HCT116 (cell line): Measurements from ENCODE around the gene ORMDL2.

Experiments
- CBX3 ChIP-seq: IDR thresholded peaks from 2 replicates; pipeline ENCODE4 v1.6.1; 2012; ENCODE audit warnings: low read depth
- CEBPB ChIP-seq: IDR thresholded peaks from 2 replicates; pipeline ENCODE4 v1.6.1; 2012; ENCODE audit warnings: low read depth
- ELF1 ChIP-seq: IDR thresholded peaks from 2 replicates; pipeline ENCODE4 v1.6.1; 2012; ENCODE audit warnings: low read depth, borderline replicate concordance
- POLR2A ChIP-seq: IDR thresholded peaks from 2 replicates; pipeline ENCODE4 v1.7.0; 2011; ENCODE audit warnings: borderline replicate concordance; ENCODE audit not compliant: insufficient read depth, insufficient read length; ENCODE audit errors: extremely low read depth
- POLR2AphosphoS5 ChIP-seq: IDR thresholded peaks from 2 replicates; pipeline ENCODE4 v1.6.1; 2011; ENCODE audit warnings: mild to moderate bottlenecking, low read depth, low read length, moderate library complexity
- RAD21 ChIP-seq: IDR thresholded peaks from 2 replicates; pipeline ENCODE4 v1.6.1; 2012; ENCODE audit warnings: low read depth, mild to moderate bottlenecking
- SIN3A ChIP-seq: IDR thresholded peaks from 2 replicates; pipeline ENCODE4 v1.6.1; 2012; ENCODE audit warnings: low read depth
- ZNF274 ChIP-seq: fragments of 200-500 bp; sonication (Bioruptor generic); IDR thresholded peaks from 2 replicates; pipeline ENCODE4 v1.6.1; 2014; ENCODE audit warnings: mild to moderate bottlenecking, low read depth, low read length, inconsistent platforms
- TF ChIP-seq, protein P1 (sequence below), 3 experiments: fragments of 200-600 bp in 1 of 3; sonication (generic) in 1 of 3; IDR thresholded peaks in 2 of 3; conservative IDR thresholded peaks in 1 of 3; 2 replicates each; pipeline ENCODE4 v1.5.1; 2012 to 2017; ENCODE audit warnings: low read depth in 2 of 3, low read length in 2 of 3, antibody characterized with exemption in 1 of 3, borderline replicate concordance in 1 of 3, control low read depth in 1 of 3, mild to moderate bottlenecking in 1 of 3, mixed read lengths in 1 of 3, mixed run types in 1 of 3, moderate library complexity in 1 of 3; ENCODE audit not compliant: insufficient read depth in 1 of 3
- TF ChIP-seq, protein P2 (sequence below): IDR thresholded peaks from 2 replicates; pipeline ENCODE4 v1.6.1; 2012; ENCODE audit warnings: low read depth
- TF ChIP-seq, protein P3 (sequence below): IDR thresholded peaks from 2 replicates; pipeline ENCODE4 v1.6.1; 2012

- TF ChIP-seq, protein P1, sequence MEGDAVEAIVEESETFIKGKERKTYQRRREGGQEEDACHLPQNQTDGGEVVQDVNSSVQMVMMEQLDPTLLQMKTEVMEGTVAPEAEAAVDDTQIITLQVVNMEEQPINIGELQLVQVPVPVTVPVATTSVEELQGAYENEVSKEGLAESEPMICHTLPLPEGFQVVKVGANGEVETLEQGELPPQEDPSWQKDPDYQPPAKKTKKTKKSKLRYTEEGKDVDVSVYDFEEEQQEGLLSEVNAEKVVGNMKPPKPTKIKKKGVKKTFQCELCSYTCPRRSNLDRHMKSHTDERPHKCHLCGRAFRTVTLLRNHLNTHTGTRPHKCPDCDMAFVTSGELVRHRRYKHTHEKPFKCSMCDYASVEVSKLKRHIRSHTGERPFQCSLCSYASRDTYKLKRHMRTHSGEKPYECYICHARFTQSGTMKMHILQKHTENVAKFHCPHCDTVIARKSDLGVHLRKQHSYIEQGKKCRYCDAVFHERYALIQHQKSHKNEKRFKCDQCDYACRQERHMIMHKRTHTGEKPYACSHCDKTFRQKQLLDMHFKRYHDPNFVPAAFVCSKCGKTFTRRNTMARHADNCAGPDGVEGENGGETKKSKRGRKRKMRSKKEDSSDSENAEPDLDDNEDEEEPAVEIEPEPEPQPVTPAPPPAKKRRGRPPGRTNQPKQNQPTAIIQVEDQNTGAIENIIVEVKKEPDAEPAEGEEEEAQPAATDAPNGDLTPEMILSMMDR (IDR thresholded peaks at IDR 0.05 in 2 of 3, conservative IDR thresholded peaks at IDR 0.05 in 1 of 3; ENCODE audit: borderline replicate concordance in 1 of 3, insufficient read depth in 1 of 3, low read depth in 2 of 3, low read length in 2 of 3): no peak
- no peak for TF ChIP-seq POLR2AphosphoS5
- TF ChIP-seq POLR2A: no peak
- no peak for TF ChIP-seq RAD21
- TF ChIP-seq SIN3A: no peak
- TF ChIP-seq ZNF274: no peak
- TF ChIP-seq ELF1: no peak
- TF ChIP-seq, protein P2, sequence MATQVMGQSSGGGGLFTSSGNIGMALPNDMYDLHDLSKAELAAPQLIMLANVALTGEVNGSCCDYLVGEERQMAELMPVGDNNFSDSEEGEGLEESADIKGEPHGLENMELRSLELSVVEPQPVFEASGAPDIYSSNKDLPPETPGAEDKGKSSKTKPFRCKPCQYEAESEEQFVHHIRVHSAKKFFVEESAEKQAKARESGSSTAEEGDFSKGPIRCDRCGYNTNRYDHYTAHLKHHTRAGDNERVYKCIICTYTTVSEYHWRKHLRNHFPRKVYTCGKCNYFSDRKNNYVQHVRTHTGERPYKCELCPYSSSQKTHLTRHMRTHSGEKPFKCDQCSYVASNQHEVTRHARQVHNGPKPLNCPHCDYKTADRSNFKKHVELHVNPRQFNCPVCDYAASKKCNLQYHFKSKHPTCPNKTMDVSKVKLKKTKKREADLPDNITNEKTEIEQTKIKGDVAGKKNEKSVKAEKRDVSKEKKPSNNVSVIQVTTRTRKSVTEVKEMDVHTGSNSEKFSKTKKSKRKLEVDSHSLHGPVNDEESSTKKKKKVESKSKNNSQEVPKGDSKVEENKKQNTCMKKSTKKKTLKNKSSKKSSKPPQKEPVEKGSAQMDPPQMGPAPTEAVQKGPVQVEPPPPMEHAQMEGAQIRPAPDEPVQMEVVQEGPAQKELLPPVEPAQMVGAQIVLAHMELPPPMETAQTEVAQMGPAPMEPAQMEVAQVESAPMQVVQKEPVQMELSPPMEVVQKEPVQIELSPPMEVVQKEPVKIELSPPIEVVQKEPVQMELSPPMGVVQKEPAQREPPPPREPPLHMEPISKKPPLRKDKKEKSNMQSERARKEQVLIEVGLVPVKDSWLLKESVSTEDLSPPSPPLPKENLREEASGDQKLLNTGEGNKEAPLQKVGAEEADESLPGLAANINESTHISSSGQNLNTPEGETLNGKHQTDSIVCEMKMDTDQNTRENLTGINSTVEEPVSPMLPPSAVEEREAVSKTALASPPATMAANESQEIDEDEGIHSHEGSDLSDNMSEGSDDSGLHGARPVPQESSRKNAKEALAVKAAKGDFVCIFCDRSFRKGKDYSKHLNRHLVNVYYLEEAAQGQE: no peak
- TF ChIP-seq CEBPB: no peak
- TF ChIP-seq, protein P3, sequence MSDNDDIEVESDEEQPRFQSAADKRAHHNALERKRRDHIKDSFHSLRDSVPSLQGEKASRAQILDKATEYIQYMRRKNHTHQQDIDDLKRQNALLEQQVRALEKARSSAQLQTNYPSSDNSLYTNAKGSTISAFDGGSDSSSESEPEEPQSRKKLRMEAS: no peak
- no peak for TF ChIP-seq CBX3
These were observed 5.6 kb downstream of the ORMDL2 start for GRCh38 chr12:55823419-55823818.
